Neural crest cell (in vitro differentiated cells): ENCODE results near the gene PRKN. TPM values are rescaled to one million over a fixed set of nuclear protein-coding genes. Genes with fewer than 3 reads are reported as not detected.

Experiments
- DNase-seq: peaks from one replicate; pipeline ENCODE4 v3.0.0; 2021; ENCODE audit warnings: low read depth, mixed read lengths, low spot score
- H3K27ac Mint-ChIP-seq: one replicate; pipeline ENCODE4 v1.8.0; 2021; ENCODE audit warnings: mild to moderate bottlenecking, mixed read lengths; ENCODE audit not compliant: unreplicated experiment
- H3K27me3 Mint-ChIP-seq: 2 replicates; pipeline ENCODE4 v1.8.0; 2021; ENCODE audit warnings: low read depth, mild to moderate bottlenecking, mixed read lengths
- H3K36me3 Mint-ChIP-seq: 2 replicates; pipeline ENCODE4 v1.8.0; 2021; ENCODE audit warnings: low read depth, mild to moderate bottlenecking, mixed read lengths
- H3K4me1 Mint-ChIP-seq: 2 replicates; pipeline ENCODE4 v1.8.0; 2021; ENCODE audit warnings: mixed read lengths
- H3K4me3 Mint-ChIP-seq: one replicate; pipeline ENCODE4 v1.8.0; 2021; ENCODE audit warnings: mild to moderate bottlenecking, mixed read lengths
- H3K9me3 Mint-ChIP-seq: 2 replicates; pipeline ENCODE4 v1.8.0; 2021; ENCODE audit warnings: mixed read lengths
- CTCF ChIP-seq: fragments of 200-600 bp; sonication (generic); conservative IDR thresholded peaks from 2 replicates; pipeline ENCODE4 v1.5.0; 2021; ENCODE audit warnings: antibody characterized with exemption, mild to moderate bottlenecking
- total RNA-seq: library from RNA; stranded (reverse); gene quantifications from 2 replicates; pipeline ENCODE4 v1.2.1, GENCODE V29; 2021

Gene PRKN
- total RNA-seq, 1 donor from 2014 or later = 3.2 TPM

GRCh38 chr6:162343198-162343935 is 384.2 kb downstream of the PRKN start:
- Mint-ChIP-seq H3K9me3 (peaks cover 6% of the 10 kb centered on the region), H3K27ac (no peak overlapping the region), H3K27me3 (no peaks in the 10 kb centered on the region), H3K36me3 (peaks cover 5% of the 10 kb centered on the region), H3K4me3 (no peak overlapping the region), H3K4me1 (peaks cover 14% of the 10 kb centered on the region)
- DNase-seq = no peak
- peak; percentile 36 for TF ChIP-seq CTCF

GRCh38 chr6:162337412-162337811 is 390.2 kb downstream of the PRKN start:
- no peaks in the 10 kb centered on the region for H3K27me3 Mint-ChIP-seq

GRCh38 chr6:162336359-162336758 is 391.2 kb downstream of the PRKN start:
- H3K27ac Mint-ChIP-seq = no peak overlapping the region
- no peaks in the 10 kb centered on the region for H3K4me1 Mint-ChIP-seq
- H3K9me3 Mint-ChIP-seq = peaks cover 14% of the 10 kb centered on the region
- no peak overlapping the region for H3K4me3 Mint-ChIP-seq
- DNase-seq = no peak
- no peak for TF ChIP-seq CTCF
- H3K36me3 Mint-ChIP-seq = peaks cover 7% of the 10 kb centered on the region
- H3K27me3 Mint-ChIP-seq = no peaks in the 10 kb centered on the region

More at GRCh38 chr6:162337412-162337811, 390.2 kb downstream of the PRKN start:
- no peak overlapping the region for H3K4me3 Mint-ChIP-seq
- no peak for TF ChIP-seq CTCF
- H3K36me3 Mint-ChIP-seq = peaks cover 7% of the 10 kb centered on the region
- H3K4me1 Mint-ChIP-seq = no peaks in the 10 kb centered on the region
- no peak overlapping the region for H3K27ac Mint-ChIP-seq
- no peak for DNase-seq
- H3K9me3 Mint-ChIP-seq = peaks cover 14% of the 10 kb centered on the region

- DNase-seq = no peak
- no peak overlapping the region for H3K27ac Mint-ChIP-seq
- no peaks in the 10 kb centered on the region for H3K27me3 Mint-ChIP-seq
- H3K4me1 Mint-ChIP-seq = no peaks in the 10 kb centered on the region
- no peak for TF ChIP-seq CTCF
- no peak overlapping the region for H3K4me3 Mint-ChIP-seq
- peaks cover under 1% of the 10 kb centered on the region for H3K36me3 Mint-ChIP-seq
- H3K9me3 Mint-ChIP-seq = peaks cover 8% of the 10 kb centered on the region
Measured at GRCh38 chr6:162332365-162332764, 395.2 kb downstream of the PRKN start.

- Mint-ChIP-seq H3K9me3 (peaks cover 8% of the 10 kb centered on the region), H3K4me3 (no peak overlapping the region)
- DNase-seq = no peak
Measured at GRCh38 chr6:162331911-162332310, 395.7 kb downstream of the PRKN start.

More at GRCh38 chr6:162331911-162332310, 395.7 kb downstream of the PRKN start:
- Mint-ChIP-seq H3K4me1 (no peaks in the 10 kb centered on the region), H3K27ac (no peak overlapping the region), H3K36me3 (no peaks in the 10 kb centered on the region), H3K27me3 (no peaks in the 10 kb centered on the region)
- TF ChIP-seq CTCF = no peak
